RWPE1 (cell line): ENCODE data around the gene E2F2.
A peak's percentile ranks its signal among the peaks of the same experiment; 100 is the strongest.

ENCODE experiments used
- CTCF ChIA-PET: fragments of 350-600 bp; sonication (Branson Sonifier 250); formaldehyde crosslinking; extraction: SDS; loops from one replicate; lab custom pipeline; 2021; lab: Yijun Ruan, JAX
- POLR2A ChIA-PET: fragments of 400-600 bp; formaldehyde crosslinking; extraction: SDS; loops from one replicate; lab custom pipeline; 2020; ENCODE audit warnings: antibody characterized with exemption; ENCODE audit not compliant: low non-redundant PET; lab: Yijun Ruan, JAX
- DNase-seq: peaks from one replicate; pipeline ENCODE4 v3.0.0; 2012; ENCODE audit warnings: low spot score
- H3K27ac ChIP-seq: fragments of 450-650 bp; 2 replicates; pipeline ENCODE4 v1.5.1; 2017
- CTCF ChIP-seq: fragments of 450-650 bp; conservative IDR thresholded peaks from 2 replicates; pipeline ENCODE4 v1.5.1; 2017; ENCODE audit warnings: low read depth, mild to moderate bottlenecking

Gene E2F2

GRCh38 chr1:23483321-23484252, 47.4 kb downstream of the E2F2 start, which contains the start of gene ASAP3:
Gene ASAP3 (minus strand): TSS chr1:23484179. CDS start chr1:23484133, 46 bp downstream.
- TF ChIP-seq CTCF = 0 out of 2 replicates have a peak, but pooled peaks have one; percentile 14
- H3K27ac ChIP-seq = peak within 1 kb of the TSS; percentile 86
- DNase-seq = no peak
- ChIA-PET CTCF (interaction anchor here (0.5 to 1.8 kb wide), 7 partner anchors 18 to 314 kb away, joined by 3 to 7 read pairs (median 3); partner anchors contain the start of gene RPL11), POLR2A (interaction anchor here (0.6 to 0.8 kb wide), 2 partner anchors 50 to 60 kb away, joined by 3 read pairs; no protein-coding TSS in a partner anchor)

GRCh38 chr1:23481904-23482303, 49.1 kb downstream of the E2F2 start:
- CTCF ChIA-PET = no interaction called here
- no peak for TF ChIP-seq CTCF
- H3K27ac ChIP-seq = no peak overlapping the region
- POLR2A ChIA-PET = no interaction called here
- no peak for DNase-seq

- ChIA-PET POLR2A (no interaction called here), CTCF (interaction anchor here (0.5 kb wide), 1 partner anchor 17 kb away, joined by 3 read pairs; no protein-coding TSS in a partner anchor)
- no peak for TF ChIP-seq CTCF
- no peak for DNase-seq
- H3K27ac ChIP-seq = no peak overlapping the region
Observed at GRCh38 chr1:23481026-23481597, 49.9 kb downstream of the E2F2 start.

GRCh38 chr1:23480187-23481025, 50.6 kb downstream of the E2F2 start:
- DNase-seq = no peak
- H3K27ac ChIP-seq = no peak overlapping the region
- CTCF ChIA-PET = interaction anchor here (0.5 kb wide), 1 partner anchor 59 kb away, joined by 3 read pairs; no protein-coding TSS in a partner anchor
- TF ChIP-seq CTCF = no peak
- POLR2A ChIA-PET = no interaction called here

- DNase-seq = no peak
- no peak for TF ChIP-seq CTCF
- ChIA-PET CTCF (interaction anchor here (0.6 to 1.2 kb wide), 4 partner anchors 18 to 158 kb away, joined by 3 to 6 read pairs (median 3); no protein-coding TSS in a partner anchor), POLR2A (interaction anchor here (0.9 kb wide), 1 partner anchor 28 kb away, joined by 3 read pairs; no protein-coding TSS in a partner anchor)
- no peak overlapping the region for H3K27ac ChIP-seq
Observed at GRCh38 chr1:23479666-23479941, 51.4 kb downstream of the E2F2 start.
